CD8-positive, alpha-beta memory T cell (primary cell): Measurements from ENCODE around the gene PHACTR4. TPM values are rescaled to one million over a fixed set of nuclear protein-coding genes. Genes with fewer than 3 reads are reported as not detected.
A peak's percentile ranks its signal among the peaks of the same experiment; 100 is the strongest.
"Not testable (repeated sequence)": the region's sequence is repeated elsewhere in the genome, so short reads cannot be mapped to it uniquely, and the experiment has no call there.

Source experiments
- CTCF ChIA-PET: fragments of 350-600 bp; sonication (Branson Sonifier 250); formaldehyde crosslinking; loops from one replicate; lab custom pipeline; 2021; ENCODE audit warnings: antibody characterized with exemption; lab: Charles Lee
- POLR2A ChIA-PET: fragments of 350-600 bp; sonication (Branson Sonifier 250); formaldehyde crosslinking; loops from one replicate; lab custom pipeline; 2021; ENCODE audit warnings: antibody characterized with exemption; lab: Charles Lee
- DNase-seq, 5 donors: peaks; one replicate each; pipeline versions ENCODE4 v3.0.0 to v3.0.0-alpha.2; 2020 to 2022; ENCODE audit warnings: mixed read lengths in 1 of 5
- H3K27ac ChIP-seq: one replicate; pipeline ENCODE4 v1.7.0; 2013; ENCODE audit warnings: low read depth, mild to moderate bottlenecking, low read length, moderate library complexity
- H3K27me3 ChIP-seq: 2 replicates; pipeline ENCODE4 v1.7.0; 2013; ENCODE audit warnings: low read length, mild to moderate bottlenecking; ENCODE audit not compliant: insufficient read depth, poor library complexity, severe bottlenecking
- H3K36me3 ChIP-seq: 2 replicates; pipeline ENCODE4 v1.7.0; 2013; ENCODE audit warnings: mild to moderate bottlenecking, low read length, moderate library complexity; ENCODE audit not compliant: insufficient read depth
- H3K4me1 ChIP-seq: 2 replicates; pipeline ENCODE4 v1.7.0; 2013; ENCODE audit warnings: mild to moderate bottlenecking, low read length, moderate library complexity; ENCODE audit not compliant: insufficient read depth
- H3K4me3 ChIP-seq: 2 replicates; pipeline ENCODE4 v1.7.0; 2013; ENCODE audit warnings: mild to moderate bottlenecking, low read length
- H3K9me3 ChIP-seq: 2 replicates; pipeline ENCODE4 v1.7.0; 2013; ENCODE audit warnings: mild to moderate bottlenecking, low read length
- H3K27ac Mint-ChIP-seq, 8 donors: one replicate each; pipeline ENCODE4 v1.8.0; 2020 to 2021; ENCODE audit warnings: mixed read lengths in 8 of 8, mild to moderate bottlenecking in 6 of 8, inconsistent platforms in 3 of 8, moderate library complexity in 3 of 8
- H3K27me3 Mint-ChIP-seq, 2 donors: one replicate each; pipeline ENCODE4 v1.8.0; 2020 to 2021; ENCODE audit warnings: mixed read lengths in 2 of 2, mild to moderate bottlenecking in 1 of 2, moderate library complexity in 1 of 2
- H3K36me3 Mint-ChIP-seq, 3 donors: one replicate each; pipeline ENCODE4 v1.8.0; 2020 to 2021; ENCODE audit warnings: mixed read lengths in 3 of 3, inconsistent platforms in 1 of 3, mild to moderate bottlenecking in 1 of 3
- H3K4me1 Mint-ChIP-seq, 3 donors: one replicate each; pipeline ENCODE4 v1.8.0; 2020 to 2021; ENCODE audit warnings: mixed read lengths in 3 of 3, inconsistent platforms in 1 of 3, mild to moderate bottlenecking in 1 of 3
- H3K4me3 Mint-ChIP-seq, 7 donors: one replicate each; pipeline ENCODE4 v1.8.0; 2020 to 2021; ENCODE audit warnings: mixed read lengths in 7 of 7, mild to moderate bottlenecking in 6 of 7, moderate library complexity in 4 of 7, inconsistent platforms in 2 of 7
- H3K9me3 Mint-ChIP-seq, 5 donors: one replicate each; pipeline ENCODE4 v1.8.0; 2020 to 2022; ENCODE audit warnings: mixed read lengths in 5 of 5, mild to moderate bottlenecking in 3 of 5, moderate library complexity in 2 of 5, inconsistent platforms in 1 of 5
- polyA plus RNA-seq: library from polyadenylated mRNA; unstranded; fragments of 300-500 nt; fragmentation: Illumina TruSeq; gene quantifications from one replicate; pipeline ENCODE4 v1.2.3, GENCODE V29; 2021
- total RNA-seq, 2 experiments: library from RNA; stranded (reverse); gene quantifications; one replicate each; pipeline ENCODE4 v1.2.3, GENCODE V29; 2021

Gene PHACTR4
- total and polyA plus RNA-seq, 3 experiments from 2014 or later = 23.2 to 24.4 (median 24.1) TPM

DNA sequence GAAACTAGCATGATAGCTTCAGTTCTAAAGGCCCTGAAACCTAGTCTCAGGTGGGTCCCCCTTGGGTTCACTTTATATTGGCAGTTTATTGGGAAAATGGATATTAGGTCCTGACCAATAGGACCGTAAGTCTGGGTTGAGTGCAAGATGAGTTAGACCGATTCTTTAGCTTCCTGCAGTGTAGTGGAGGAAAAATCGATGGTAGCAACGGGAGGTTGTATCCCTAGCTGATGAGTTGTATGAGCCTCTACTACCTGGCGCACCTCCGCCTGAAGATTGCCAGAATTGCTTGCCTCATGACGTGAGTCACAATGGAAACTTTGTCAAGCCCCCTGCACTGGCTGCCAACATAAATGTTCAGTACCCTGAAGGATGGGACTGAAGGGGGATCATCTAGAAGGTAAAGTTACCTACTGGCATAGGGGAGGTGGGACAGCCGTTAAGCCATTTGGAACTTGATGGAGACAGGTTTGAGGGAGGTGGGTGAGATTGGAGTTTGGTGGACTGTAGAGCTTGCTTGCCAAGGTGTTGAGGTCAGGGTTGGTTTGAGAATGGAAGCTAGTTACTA is 140.2 kb downstream of the PHACTR4 start:
- no peak for DNase-seq

DNA sequence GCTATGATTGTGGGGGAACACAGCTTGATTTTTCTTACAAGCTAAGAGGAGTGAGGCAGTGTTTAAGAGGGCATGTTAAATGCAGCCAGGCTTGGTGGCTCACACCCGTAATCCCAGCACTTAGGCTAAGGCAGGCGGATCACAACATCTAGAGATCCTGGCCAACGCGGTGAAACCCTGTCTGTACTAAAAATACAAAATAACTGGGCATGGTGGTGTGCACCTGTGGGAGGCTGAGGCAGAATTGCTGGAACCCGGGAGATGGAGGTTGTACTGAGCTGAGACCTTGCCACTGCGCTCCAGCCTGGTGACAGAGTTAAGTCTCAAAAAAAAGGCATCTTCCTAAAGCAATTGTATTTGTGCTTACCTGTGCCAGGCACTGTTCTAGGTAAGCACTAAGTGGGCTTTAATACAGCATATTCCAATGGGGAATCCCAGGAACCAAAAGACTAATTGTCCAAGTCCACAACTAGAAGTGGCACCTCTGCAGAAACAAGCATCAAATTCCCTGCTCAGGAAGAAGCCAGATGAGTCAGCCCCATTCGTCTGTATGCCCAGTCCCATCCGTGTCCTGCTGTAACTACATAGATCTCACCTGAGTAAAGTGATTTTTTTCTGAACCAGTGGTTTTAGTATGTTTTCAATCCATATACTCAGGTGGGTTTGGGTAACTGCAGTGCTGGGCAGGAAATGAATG is 140.9 kb downstream of the PHACTR4 start:
- H3K4me3 Mint-ChIP-seq = peak overlapping the region; percentile 93 to 99 (median 97)
- H3K36me3 Mint-ChIP-seq = peaks cover 4 to 88% (median 25%) of the 10 kb centered on the region in 3 donors
- DNase-seq = no peak
- peaks cover 44% of the 10 kb centered on the region for H3K4me1 ChIP-seq
- peak overlapping the region; percentile 55 for H3K4me3 ChIP-seq
- no peaks in the 10 kb centered on the region for H3K27me3 ChIP-seq
- H3K9me3 ChIP-seq = no peaks in the 10 kb centered on the region
- ChIA-PET CTCF (interaction anchor here (1.4 to 2.9 kb wide), 6 partner anchors 8 to 367 kb away, joined by 3 to 12 read pairs (median 8); partner anchors contain the start of gene TAF12), POLR2A (interaction anchor here (1.2 to 1.8 kb wide), 2 partner anchors 69 to 71 kb away, joined by 4 to 6 read pairs; no protein-coding TSS in a partner anchor)
- H3K9me3 Mint-ChIP-seq = no peaks in the 10 kb centered on the region
- H3K27ac Mint-ChIP-seq = peak overlapping the region; percentile 52 to 96 (median 89)
- peaks cover 0 to 6% of the 10 kb centered on the region in 2 donors for H3K27me3 Mint-ChIP-seq
- peak overlapping the region; percentile 90 for H3K27ac ChIP-seq
- peaks cover 50 to 63% (median 62%) of the 10 kb centered on the region in 3 donors for H3K4me1 Mint-ChIP-seq
- peaks cover 38% of the 10 kb centered on the region for H3K36me3 ChIP-seq

More for the DNA sequence above, 140.2 kb downstream of the PHACTR4 start:
- no peaks in the 10 kb centered on the region for H3K9me3 Mint-ChIP-seq
- peaks cover 54 to 67% (median 66%) of the 10 kb centered on the region in 3 donors for H3K4me1 Mint-ChIP-seq
- peak overlapping the region; percentile 52 to 96 (median 89) for H3K27ac Mint-ChIP-seq
- H3K36me3 Mint-ChIP-seq = peaks cover 4 to 86% (median 24%) of the 10 kb centered on the region in 3 donors
- peak overlapping the region; percentile 93 to 99 (median 97) for H3K4me3 Mint-ChIP-seq
- ChIA-PET POLR2A (interaction anchor here (0.8 to 1.9 kb wide), 2 partner anchors 72 to 133 kb away, joined by 4 to 8 read pairs; partner anchors contain the start of gene TAF12), CTCF (interaction anchor here (1.4 to 2.9 kb wide), 6 partner anchors 9 to 367 kb away, joined by 3 to 12 read pairs (median 8); partner anchors contain the start of gene TAF12)
- H3K27me3 ChIP-seq = no peaks in the 10 kb centered on the region
- H3K4me3 ChIP-seq = peak overlapping the region; percentile 55
- peaks cover 47% of the 10 kb centered on the region for H3K4me1 ChIP-seq
- no peaks in the 10 kb centered on the region for H3K9me3 ChIP-seq
- H3K36me3 ChIP-seq = peaks cover 38% of the 10 kb centered on the region
- H3K27me3 Mint-ChIP-seq = peaks cover 0 to 6% of the 10 kb centered on the region in 2 donors
- H3K27ac ChIP-seq = peak overlapping the region; percentile 90

DNA sequence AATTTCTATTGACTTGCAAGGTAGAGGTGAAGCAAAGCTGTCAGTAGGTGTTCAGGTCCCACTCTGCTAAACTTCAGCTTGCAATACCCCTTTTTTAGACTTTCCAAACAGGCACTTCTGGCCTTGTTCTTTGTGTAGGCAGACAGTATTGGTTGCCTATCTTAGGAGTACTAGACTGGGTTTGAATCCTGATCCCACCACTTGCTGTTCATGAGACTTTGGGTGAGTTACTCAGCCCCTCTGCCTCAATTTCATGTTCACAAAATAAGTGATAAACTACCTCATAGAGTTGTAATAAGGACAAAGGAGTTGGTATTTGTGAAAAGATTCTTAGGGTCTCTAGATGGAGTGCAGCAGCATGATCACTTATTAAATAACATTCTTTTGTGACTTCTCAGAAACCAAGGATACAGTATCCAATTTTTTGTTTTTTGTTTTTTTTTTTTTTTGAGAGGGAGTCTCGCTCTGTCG is 141.5 kb downstream of the PHACTR4 start:
- Histone ChIP-seq H3K9me3 (no peaks in the 10 kb centered on the region), H3K36me3 (peaks cover 38% of the 10 kb centered on the region), H3K4me1 (peaks cover 42% of the 10 kb centered on the region), H3K4me3 (no peak overlapping the region), H3K27me3 (no peaks in the 10 kb centered on the region), H3K27ac (no peak overlapping the region)
- ChIA-PET CTCF (interaction anchor here (1.4 to 1.8 kb wide), 2 partner anchors 68 to 366 kb away, joined by 3 to 6 read pairs; no protein-coding TSS in a partner anchor), POLR2A (interaction anchor here (0.5 to 1.8 kb wide), 5 partner anchors 40 to 657 kb away, joined by 4 to 7 read pairs (median 6); no protein-coding TSS in a partner anchor)
- H3K36me3 Mint-ChIP-seq = peaks cover 4 to 83% (median 23%) of the 10 kb centered on the region in 3 donors
- peaks cover 0 to 6% of the 10 kb centered on the region in 2 donors for H3K27me3 Mint-ChIP-seq
- H3K9me3 Mint-ChIP-seq = no peaks in the 10 kb centered on the region
- H3K27ac Mint-ChIP-seq = peak overlapping the region; percentile 52 to 95 (median 89)
- peak overlapping the region; percentile 81 to 99 (median 96) for H3K4me3 Mint-ChIP-seq
- H3K4me1 Mint-ChIP-seq = peaks cover 46 to 58% (median 56%) of the 10 kb centered on the region in 3 donors
- no peak for DNase-seq

DNA sequence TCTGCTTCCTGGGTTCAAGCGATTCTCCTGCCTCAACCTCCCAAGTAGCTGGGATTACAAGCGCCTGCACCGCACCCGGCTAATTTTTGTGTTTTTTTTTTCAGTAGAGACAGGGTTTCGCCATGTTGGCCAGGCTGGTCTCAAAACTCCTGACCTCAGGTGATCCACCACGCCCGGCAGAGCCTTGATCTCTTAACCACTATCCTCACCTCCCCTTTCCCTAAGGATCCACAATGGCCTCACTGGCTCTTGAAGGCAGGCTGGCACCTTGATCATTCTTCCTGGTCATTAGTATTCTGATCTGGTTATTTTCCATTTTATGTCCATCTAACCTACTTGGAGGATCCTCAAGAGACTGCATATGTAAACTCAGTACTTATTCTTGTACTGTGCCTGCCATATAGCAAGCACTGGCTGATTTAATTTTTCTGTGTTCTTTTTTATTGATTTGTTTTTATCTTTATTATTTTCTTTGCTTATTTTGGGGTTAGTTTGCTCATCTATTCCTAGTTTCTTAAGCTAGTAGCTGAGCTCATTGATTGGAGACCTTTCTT is 142.6 kb downstream of the PHACTR4 start:
- H3K4me1 ChIP-seq = peaks cover 40% of the 10 kb centered on the region
- Mint-ChIP-seq H3K9me3 (no peaks in the 10 kb centered on the region), H3K36me3 (peaks cover 4 to 74% (median 23%) of the 10 kb centered on the region in 3 donors), H3K4me1 (peaks cover 46 to 59% (median 59%) of the 10 kb centered on the region in 3 donors), H3K27ac (peak overlapping the region; percentile 74 to 95 (median 87)), H3K27me3 (peaks cover 0 to under 1% of the 10 kb centered on the region in 2 donors), H3K4me3 (peak overlapping the region; percentile 44 to 77 (median 70))
- H3K27ac ChIP-seq = no peak overlapping the region
- no peaks in the 10 kb centered on the region for H3K27me3 ChIP-seq
- ChIA-PET CTCF (interaction anchor here (1.2 to 1.6 kb wide), 3 partner anchors 69 to 370 kb away, joined by 3 to 4 read pairs (median 3); no protein-coding TSS in a partner anchor), POLR2A (interaction anchor here (0.6 to 1.8 kb wide), 4 partner anchors 67 to 306 kb away, joined by 3 to 5 read pairs (median 4); no protein-coding TSS in a partner anchor)
- H3K4me3 ChIP-seq = no peak overlapping the region
- no peaks in the 10 kb centered on the region for H3K9me3 ChIP-seq
- DNase-seq = no peak
- peaks cover 38% of the 10 kb centered on the region for H3K36me3 ChIP-seq

DNA sequence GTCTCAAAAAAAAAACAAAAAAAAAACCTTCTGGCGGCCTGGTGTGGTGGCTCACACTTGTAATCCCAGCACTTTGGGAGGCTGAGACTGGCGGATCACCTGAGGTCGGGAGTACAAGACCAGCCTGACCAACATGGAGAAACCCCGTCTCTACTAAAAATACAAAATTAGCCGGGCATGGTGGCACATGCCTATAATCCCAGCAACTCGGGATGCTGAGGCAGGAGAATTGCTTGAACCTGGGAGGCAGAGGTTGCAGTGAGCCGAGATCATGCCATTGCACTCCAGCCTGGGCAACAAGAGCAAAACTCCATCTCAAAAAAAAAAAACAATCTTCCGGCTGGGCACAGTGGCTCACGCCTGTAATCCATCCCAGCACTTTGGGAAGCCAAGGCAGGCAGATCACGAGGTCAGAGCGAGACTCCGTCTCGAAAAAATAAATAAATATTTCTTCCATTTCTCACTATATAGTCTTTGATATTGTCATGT is 144.9 kb downstream of the PHACTR4 start:
- peak overlapping the region in 4 of 8 donors; percentile 56 to 68 (median 60) for H3K27ac Mint-ChIP-seq
- peaks cover 35% of the 10 kb centered on the region for H3K4me1 ChIP-seq
- H3K27ac ChIP-seq, H3K27me3 ChIP-seq, H3K9me3 Mint-ChIP-seq, H3K9me3 ChIP-seq, H3K27me3 Mint-ChIP-seq, H3K4me3 Mint-ChIP-seq, POLR2A ChIA-PET, DNase-seq, H3K4me3 ChIP-seq: not testable (repeated sequence)
- H3K36me3 Mint-ChIP-seq = peaks cover 0 to 59% (median 14%) of the 10 kb centered on the region in 3 donors
- CTCF ChIA-PET = interaction anchor here (1.7 kb wide), 1 partner anchor 363 kb away, joined by 4 read pairs; no protein-coding TSS in a partner anchor
- peaks cover 20% of the 10 kb centered on the region for H3K36me3 ChIP-seq
- peaks cover 46 to 53% (median 52%) of the 10 kb centered on the region in 3 donors for H3K4me1 Mint-ChIP-seq

DNA sequence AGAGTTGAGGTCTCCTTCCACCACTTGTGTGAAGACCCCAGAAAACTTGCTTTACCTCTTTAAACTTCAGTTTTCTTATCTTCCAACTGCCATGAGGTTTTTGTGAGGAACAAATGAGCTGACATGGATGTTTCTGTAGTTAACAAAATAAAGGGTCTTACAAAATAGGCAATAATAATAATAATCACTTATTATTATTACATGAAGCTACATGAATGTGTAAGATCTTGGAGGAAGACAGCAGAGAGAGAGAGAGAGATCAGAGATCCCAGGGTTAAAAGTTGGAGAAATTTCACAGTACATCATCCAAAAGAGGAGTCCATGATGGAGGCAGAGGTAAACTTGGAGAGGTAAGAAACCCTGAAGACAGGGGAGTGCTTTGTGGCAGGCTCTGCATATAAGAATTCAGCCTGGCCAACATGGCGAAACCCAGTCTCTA is 147.0 kb downstream of the PHACTR4 start:
- peaks cover 18% of the 10 kb centered on the region for H3K4me1 ChIP-seq
- H3K36me3 ChIP-seq = peaks cover 5% of the 10 kb centered on the region
- H3K27ac Mint-ChIP-seq = peak overlapping the region in 7 of 8 donors; percentile 47 to 94 (median 76)
- no peaks in the 10 kb centered on the region for H3K27me3 ChIP-seq
- peak overlapping the region in 5 of 7 donors; percentile 30 to 96 (median 47) for H3K4me3 Mint-ChIP-seq
- no peak for DNase-seq
- H3K4me3 ChIP-seq = no peak overlapping the region
- ChIA-PET CTCF (interaction anchor here (1.1 to 3.4 kb wide), 5 partner anchors 8 to 268 kb away, joined by 3 to 16 read pairs (median 5); no protein-coding TSS in a partner anchor), POLR2A (interaction anchor here (0.7 to 2.7 kb wide), 3 partner anchors 9 to 221 kb away, joined by 4 to 11 read pairs (median 6); no protein-coding TSS in a partner anchor)
- H3K4me1 Mint-ChIP-seq = peaks cover 32 to 38% (median 34%) of the 10 kb centered on the region in 3 donors
- no peaks in the 10 kb centered on the region for H3K9me3 Mint-ChIP-seq
- H3K27ac ChIP-seq = no peak overlapping the region
- H3K36me3 Mint-ChIP-seq = peaks cover 0 to 39% (median 7%) of the 10 kb centered on the region in 3 donors
- peaks cover 0 to 3% of the 10 kb centered on the region in 2 donors for H3K27me3 Mint-ChIP-seq
- H3K9me3 ChIP-seq = no peaks in the 10 kb centered on the region

DNA sequence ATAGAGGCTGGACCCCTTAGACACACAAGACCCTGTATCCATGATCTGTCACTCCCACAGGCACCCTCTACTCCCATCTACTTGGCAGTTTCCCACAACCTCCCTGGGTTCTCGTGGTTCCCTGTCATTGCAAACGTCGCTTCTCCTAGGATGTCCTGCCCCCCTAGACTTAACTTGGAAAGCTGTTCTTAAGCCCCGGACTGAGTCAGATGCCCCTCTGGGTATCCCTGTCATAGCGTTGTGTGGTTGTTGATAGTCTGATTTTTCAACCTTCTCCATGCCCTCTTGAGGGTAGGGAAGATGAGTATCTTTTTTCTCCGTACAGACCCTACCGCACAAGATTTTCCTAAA is 148.1 kb downstream of the PHACTR4 start:
- Histone ChIP-seq H3K4me1 (peaks cover 18% of the 10 kb centered on the region), H3K27me3 (no peaks in the 10 kb centered on the region), H3K4me3 (peak overlapping the region; percentile 51), H3K27ac (peak overlapping the region; percentile 75), H3K36me3 (peaks cover 5% of the 10 kb centered on the region), H3K9me3 (no peaks in the 10 kb centered on the region)
- Mint-ChIP-seq H3K36me3 (peaks cover 0 to 29% (median 3%) of the 10 kb centered on the region in 3 donors), H3K9me3 (no peaks in the 10 kb centered on the region), H3K27ac (peak overlapping the region; percentile 63 to 94 (median 80)), H3K4me3 (peak overlapping the region; percentile 59 to 96 (median 86)), H3K4me1 (peaks cover 26 to 30% (median 30%) of the 10 kb centered on the region in 3 donors), H3K27me3 (peaks cover 0 to 3% of the 10 kb centered on the region in 2 donors)
- CTCF ChIA-PET = interaction anchor here (1.8 to 3.4 kb wide), 2 partner anchors 64 to 158 kb away, joined by 5 to 16 read pairs; no protein-coding TSS in a partner anchor
- POLR2A ChIA-PET = interaction anchor here (2.7 kb wide), 1 partner anchor 10 kb away, joined by 11 read pairs; no protein-coding TSS in a partner anchor
- DNase-seq = no peak
